GM19351 (cell line): Measurements from ENCODE around the gene TLE1.

Experiments used
- ATAC-seq: cut with Tn5 transposase; IDR thresholded peaks from one replicate; pipeline ENCODE4 v1.9.1; 2021; ENCODE audit warnings: mild to moderate bottlenecking, moderate library complexity; ENCODE audit not compliant: unreplicated experiment

Gene TLE1

GRCh38 chr9:81579381-81579780, 110.0 kb downstream of the TLE1 start:
- ATAC-seq = no peak

GRCh38 chr9:81578606-81579005, 110.7 kb downstream of the TLE1 start:
- no peak for ATAC-seq

- ATAC-seq = no peak
Measured at GRCh38 chr9:81575956-81576355, 113.4 kb downstream of the TLE1 start.

GRCh38 chr9:81574405-81574804, 114.9 kb downstream of the TLE1 start:
- ATAC-seq = no peak

GRCh38 chr9:81573415-81574321, 115.7 kb downstream of the TLE1 start:
- ATAC-seq = no peak

- ATAC-seq = no peak
Measured at GRCh38 chr9:81570083-81570482, 119.3 kb downstream of the TLE1 start.

- no peak for ATAC-seq
Measured at GRCh38 chr9:81566074-81566698, 123.2 kb downstream of the TLE1 start.

- no peak for ATAC-seq
Measured at GRCh38 chr9:81565609-81566008, 123.7 kb downstream of the TLE1 start.

- no peak for ATAC-seq
Measured at GRCh38 chr9:81565144-81565543, 124.2 kb downstream of the TLE1 start.

- no peak for ATAC-seq
Measured at GRCh38 chr9:81564632-81565031, 124.7 kb downstream of the TLE1 start.

- ATAC-seq = no peak
Measured at GRCh38 chr9:81563739-81564138, 125.6 kb downstream of the TLE1 start.

- ATAC-seq = no peak
Measured at GRCh38 chr9:81563020-81563407, 126.3 kb downstream of the TLE1 start.

GRCh38 chr9:81562231-81563019, 126.9 kb downstream of the TLE1 start:
- no peak for ATAC-seq

GRCh38 chr9:81560851-81561732, 128.3 kb downstream of the TLE1 start:
- peak; percentile 85 for ATAC-seq

GRCh38 chr9:81559709-81560108, 129.6 kb downstream of the TLE1 start:
- ATAC-seq = no peak

GRCh38 chr9:81559197-81559596, 130.2 kb downstream of the TLE1 start:
- no peak for ATAC-seq

- ATAC-seq = no peak
Measured at GRCh38 chr9:81558091-81558830, 131.1 kb downstream of the TLE1 start.

GRCh38 chr9:81557452-81558090, 131.8 kb downstream of the TLE1 start:
- no peak for ATAC-seq

GRCh38 chr9:81556923-81557322, 132.4 kb downstream of the TLE1 start:
- ATAC-seq = no peak
